Thoracic aorta endothelial cell (primary cell): ENCODE results near the gene ANKH. TPM values are rescaled to one million over a fixed set of nuclear protein-coding genes. Genes with fewer than 3 reads are reported as not detected.

Experiments
- small RNA-seq: library from RNA; depleted of rRNA; stranded (forward); fragments of <200 nt; gene quantifications from one replicate; pipeline ENCODE3, GENCODE V24; 2012
- total RNA-seq: library from RNA; depleted of rRNA; stranded (reverse); fragments of >200 nt; gene quantifications from 2 replicates; pipeline ENCODE4 v1.2.3, GENCODE V29; 2012

ANKH gene
- 15.7 and 15.8 TPM in 2 replicates for total RNA-seq

DNA sequence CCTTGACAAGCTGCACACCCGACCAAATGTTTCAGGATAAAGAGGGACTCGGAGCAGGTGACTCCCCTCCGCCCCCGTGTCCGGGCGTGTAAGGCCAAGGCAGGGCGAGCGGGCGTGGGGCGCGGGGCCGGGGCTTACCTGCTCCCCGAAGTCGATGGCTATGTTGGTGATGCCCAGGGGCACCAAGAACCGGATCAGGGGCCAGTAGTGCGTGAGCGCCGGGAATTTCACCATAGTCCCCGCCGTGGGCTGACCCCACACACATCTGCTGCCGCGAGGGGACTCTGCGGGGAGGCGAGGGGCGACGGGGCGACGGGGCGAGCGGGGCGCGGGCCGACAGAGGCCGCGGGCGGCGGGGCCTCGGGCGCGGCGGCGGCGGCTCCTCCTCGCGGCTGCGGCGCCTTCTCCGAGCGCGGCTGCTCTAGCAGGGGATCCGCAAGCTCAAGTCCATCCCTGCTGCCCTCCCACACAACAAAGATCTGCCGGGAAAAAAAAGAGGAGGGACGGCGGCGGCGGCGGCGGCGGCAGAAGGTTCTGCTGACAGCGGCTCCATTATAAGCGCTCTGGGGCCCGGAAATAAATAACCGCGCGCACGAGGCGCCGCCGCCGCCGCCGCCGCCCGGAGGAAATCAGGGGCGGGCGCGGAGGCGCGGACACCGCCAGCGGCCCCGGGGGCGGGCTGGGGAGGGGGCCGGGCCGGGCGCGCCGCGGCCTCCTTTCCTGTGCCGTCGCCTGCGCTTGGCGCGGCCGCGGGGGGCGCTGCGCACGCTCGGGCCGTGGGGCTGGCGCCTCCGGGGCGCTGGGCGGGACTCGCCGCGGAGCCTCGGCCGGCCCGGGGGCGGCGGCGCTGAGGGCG, at the start of gene ANKH:
Gene ANKH, minus strand, starts transcription at position 565 of the 856 bp plus-strand sequence. Its CDS starts 331 bp downstream, at position 234.

DNA sequence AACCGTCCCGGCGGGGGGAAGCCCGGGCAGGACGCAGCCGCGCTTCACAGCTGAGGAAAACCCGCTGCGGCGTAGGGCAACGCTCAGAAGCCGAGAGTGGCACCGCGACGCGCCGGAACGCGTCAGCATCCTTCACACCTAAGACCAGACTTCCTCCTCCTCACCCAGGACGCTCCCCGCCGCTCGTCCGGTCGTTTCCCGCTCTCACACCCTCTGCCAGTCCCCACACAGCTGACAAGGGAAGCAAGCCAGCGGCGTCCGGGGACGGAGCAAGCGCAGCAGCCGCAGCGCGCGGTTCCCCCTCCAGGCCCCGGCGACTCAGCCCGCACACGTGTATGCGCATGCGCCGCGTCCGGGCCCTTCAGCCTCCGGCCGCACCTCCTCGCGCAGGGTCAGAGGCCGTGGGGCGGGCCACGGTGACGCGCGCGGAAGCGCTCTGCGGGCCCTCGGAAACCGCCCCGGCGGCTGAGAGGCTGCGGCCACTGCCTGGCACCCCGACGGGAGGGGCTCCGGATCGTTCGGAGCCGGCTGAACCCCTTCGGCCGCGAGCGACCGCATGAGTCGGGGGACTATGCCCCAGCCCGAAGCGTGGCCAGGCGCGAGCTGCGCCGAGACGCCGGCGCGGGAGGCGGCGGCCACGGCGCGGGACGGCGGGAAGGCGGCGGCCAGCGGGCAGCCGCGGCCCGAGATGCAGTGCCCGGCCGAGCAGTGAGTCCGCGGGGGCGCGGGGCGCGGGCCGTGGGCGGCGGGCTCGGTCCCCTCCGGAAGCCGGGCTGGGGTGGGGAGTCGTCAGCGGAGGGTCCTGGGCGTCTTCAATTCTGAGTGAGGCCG, 207.1 kb downstream of the ANKH start, which contains the start of gene OTULIN:
Gene OTULIN, plus strand, starts transcription at position 449 of the 831 bp plus-strand sequence. Its CDS starts 108 bp downstream, at position 557.

Small RNAs within 50 kb of the gene (small RNA-seq; reads per million reads assigned to genes)
- gene HNRNPKP5 (not detected), gene MIR4637 (not detected)

Other genes with a start within 250 kb of the ANKH start
- gene OTULIN, start 207.1 kb downstream of the ANKH start, total RNA-seq, result 34.4 and 36.8 TPM in 2 replicates